Stomach (tissue), 9 donors: ENCODE measurements around the gene MPV17L2. TPM values are rescaled to one million over a fixed set of nuclear protein-coding genes. Genes with fewer than 3 reads are reported as not detected.

Experiments
- DNase-seq, 2 donors: peaks; one replicate each; pipeline versions ENCODE4 v3.0.0 to v3.0.0-alpha.2; 2013 to 2019
- H3K27ac ChIP-seq, 5 donors: fragments of 200-600 bp in 4 of 5; sonication (generic) in 4 of 5; one replicate each; pipeline ENCODE4 v1.5.1; 2013 to 2019; ENCODE audit warnings: mild to moderate bottlenecking in 1 of 5, moderate library complexity in 1 of 5
- H3K27me3 ChIP-seq, 3 donors: fragments of 200-600 bp; sonication (generic); one replicate each; pipeline ENCODE4 v1.5.1; 2017 to 2019; ENCODE audit warnings: mixed run types in 1 of 3
- H3K36me3 ChIP-seq, 4 donors: fragments of 200-600 bp; sonication (generic); 1 replicate in 3 of 4; 2 replicates in 1 of 4; pipeline ENCODE4 v1.5.1; 2016 to 2019
- H3K4me1 ChIP-seq, 4 donors: fragments of 200-600 bp; sonication (generic); one replicate each; pipeline ENCODE4 v1.5.1; 2016 to 2019
- H3K4me3 ChIP-seq, 4 donors: fragments of 200-600 bp; sonication (generic) in 3 of 4; one replicate each; pipeline ENCODE4 v1.5.1; 2016 to 2019; ENCODE audit warnings: mild to moderate bottlenecking in 1 of 4
- H3K9me3 ChIP-seq, 4 donors: fragments of 200-600 bp; sonication (generic); one replicate each; pipeline ENCODE4 v1.5.1; 2016 to 2019
- EP300 ChIP-seq: sonication (generic); formaldehyde crosslinking; IDR thresholded peaks from one replicate; pipeline ENCODE4 v1.6.1; 2017; ENCODE audit warnings: antibody characterized with exemption
- POLR2A ChIP-seq, 4 donors: fragments of 450-650 bp; IDR thresholded peaks; one replicate each; pipeline ENCODE4 v1.6.1; 2016; ENCODE audit warnings: antibody characterized with exemption in 4 of 4, control low read depth in 2 of 4, mild to moderate bottlenecking in 1 of 4, moderate library complexity in 1 of 4
- POLR2AphosphoS5 ChIP-seq, 3 donors: sonication (generic); formaldehyde crosslinking; IDR thresholded peaks; one replicate each; pipeline ENCODE4 v1.6.1; 2016; ENCODE audit warnings: antibody characterized with exemption in 3 of 3
- WGBS, 5 donors: extraction: QIAGEN DNeasy Blood & Tissue Kit in 3 of 5; methylation state at CpG; one replicate each; pipeline versions ENCODE4 v1.1.5 to v1.1.7; 2013 to 2018; 5-methylcytosine and 5-hydroxymethylcytosine counted together
- intact Hi-C: fragments of 100-400 bp; cut with DNase I; formaldehyde crosslinking; loops from one replicate; pipeline ENCODE4 v1.15.1; 2023; ENCODE audit warnings: low total_unique reads
- polyA plus RNA-seq, 3 donors: library from polyadenylated mRNA; stranded (reverse); fragments of 200-250 nt; gene quantifications; one replicate each; pipeline ENCODE4 v1.2.3, GENCODE V29; 2013
- total RNA-seq, 5 donors: library from RNA; depleted of rRNA; stranded (reverse); fragments of >200 nt; gene quantifications; one replicate each; pipeline versions ENCODE4 v1.1.0 to v1.2.3, GENCODE V29; 2014 to 2016
- TF ChIP-seq, protein P1 (sequence below), 7 experiments: fragments of 450-650 bp in 4 of 7; fragments of 200-600 bp in 3 of 7; sonication (generic) in 3 of 7; IDR thresholded peaks; one replicate each; pipeline ENCODE4 v1.5.1; 2016 to 2019; ENCODE audit warnings: antibody characterized with exemption in 7 of 7, control low read depth in 2 of 7, mild to moderate bottlenecking in 1 of 7
- donor health status: healthy with polysubstance abuse.
- donor health status: Bipolar disorder and iron deficiency.
- donor health status: healthy.

The MPV17L2 gene
- total and polyA plus RNA-seq, 8 donors: 5.9 to 200 (median 13.2) TPM

DNA sequence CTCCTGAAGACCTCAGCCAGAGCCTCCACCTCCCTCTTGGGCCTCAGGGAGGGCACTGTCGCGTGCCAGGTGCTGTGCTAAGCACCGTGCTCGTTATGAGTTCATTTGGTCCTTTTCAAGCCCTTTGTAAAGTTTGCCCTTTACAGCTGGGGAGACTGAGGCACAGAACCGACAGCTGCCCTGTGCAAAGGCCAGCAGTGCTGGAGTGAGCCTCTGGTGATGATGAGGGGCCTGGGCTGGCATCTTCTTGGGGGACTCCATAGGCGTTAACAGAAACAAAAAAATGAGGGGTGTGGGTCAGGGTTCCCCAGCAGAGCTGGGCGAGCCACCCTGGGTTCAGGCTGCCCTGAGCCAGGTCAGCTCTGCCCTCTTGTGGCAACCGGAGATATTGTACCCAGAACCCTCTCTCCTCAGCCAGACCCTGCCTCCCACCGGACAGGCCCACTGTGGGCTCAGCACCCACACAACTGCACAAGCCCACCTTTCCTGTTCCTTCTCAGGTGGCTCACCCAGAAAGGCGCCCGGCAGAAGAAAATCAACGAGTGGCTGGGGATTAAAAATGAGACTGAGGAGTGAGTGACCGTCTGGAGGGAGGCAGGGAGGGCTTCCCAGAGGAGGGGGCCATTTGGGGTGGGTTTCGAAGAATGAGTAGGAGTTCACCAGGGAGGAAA lies 24.9 kb upstream of the MPV17L2 start:
- 66 to 70% (median 67%) methylated on average over 14 of the region's 14 CpGs for WGBS, 5 donors
- H3K27ac ChIP-seq: peak overlapping the region in 1 of 5 donors; percentile 25

DNA sequence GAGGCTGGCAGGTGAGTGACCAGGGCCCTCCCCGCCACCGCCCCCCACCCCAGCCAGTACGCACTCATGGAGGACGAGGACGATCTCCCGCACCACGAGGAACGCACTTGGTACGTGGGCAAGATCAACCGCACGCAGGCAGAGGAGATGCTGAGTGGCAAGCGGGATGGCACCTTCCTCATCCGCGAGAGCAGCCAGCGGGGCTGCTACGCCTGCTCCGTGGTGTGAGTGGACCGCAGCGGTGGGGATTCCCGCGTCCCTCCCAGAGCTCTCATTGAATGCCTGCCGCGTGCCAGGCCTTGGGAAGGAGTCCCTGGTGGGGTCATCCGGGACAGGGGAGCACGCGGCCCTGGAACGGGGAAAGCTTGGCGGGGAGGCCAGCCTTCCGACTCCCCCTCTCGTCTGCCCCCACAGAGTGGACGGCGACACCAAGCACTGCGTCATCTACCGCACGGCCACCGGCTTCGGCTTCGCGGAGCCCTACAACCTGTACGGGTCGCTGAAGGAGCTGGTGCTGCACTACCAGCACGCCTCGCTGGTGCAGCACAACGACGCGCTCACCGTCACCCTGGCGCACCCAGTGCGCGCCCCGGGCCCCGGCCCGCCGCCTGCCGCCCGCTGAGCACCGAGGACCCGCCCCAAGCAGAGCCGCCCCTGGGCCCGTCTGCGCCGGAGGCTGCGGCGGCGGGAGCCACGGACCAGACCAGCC lies 24.2 kb upstream of the MPV17L2 start:
- H3K4me3 ChIP-seq: no peak overlapping the region
- H3K9me3 ChIP-seq: no peaks in the 10 kb centered on the region
- peaks cover 43 to 67% (median 61%) of the 10 kb centered on the region in 4 donors for H3K36me3 ChIP-seq
- peak overlapping the region in 1 of 5 donors; percentile 89 for H3K27ac ChIP-seq
- TF ChIP-seq, protein P1, sequence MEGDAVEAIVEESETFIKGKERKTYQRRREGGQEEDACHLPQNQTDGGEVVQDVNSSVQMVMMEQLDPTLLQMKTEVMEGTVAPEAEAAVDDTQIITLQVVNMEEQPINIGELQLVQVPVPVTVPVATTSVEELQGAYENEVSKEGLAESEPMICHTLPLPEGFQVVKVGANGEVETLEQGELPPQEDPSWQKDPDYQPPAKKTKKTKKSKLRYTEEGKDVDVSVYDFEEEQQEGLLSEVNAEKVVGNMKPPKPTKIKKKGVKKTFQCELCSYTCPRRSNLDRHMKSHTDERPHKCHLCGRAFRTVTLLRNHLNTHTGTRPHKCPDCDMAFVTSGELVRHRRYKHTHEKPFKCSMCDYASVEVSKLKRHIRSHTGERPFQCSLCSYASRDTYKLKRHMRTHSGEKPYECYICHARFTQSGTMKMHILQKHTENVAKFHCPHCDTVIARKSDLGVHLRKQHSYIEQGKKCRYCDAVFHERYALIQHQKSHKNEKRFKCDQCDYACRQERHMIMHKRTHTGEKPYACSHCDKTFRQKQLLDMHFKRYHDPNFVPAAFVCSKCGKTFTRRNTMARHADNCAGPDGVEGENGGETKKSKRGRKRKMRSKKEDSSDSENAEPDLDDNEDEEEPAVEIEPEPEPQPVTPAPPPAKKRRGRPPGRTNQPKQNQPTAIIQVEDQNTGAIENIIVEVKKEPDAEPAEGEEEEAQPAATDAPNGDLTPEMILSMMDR (IDR thresholded peaks at IDR 0.05): no peak
- TF ChIP-seq EP300: no peak
- 92 to 97% (median 95%) methylated on average over 34 to 66 of the region's 66 CpGs for WGBS, 5 donors
- intact Hi-C loops: loop anchor here (10.0 kb wide), 1 partner anchor 54 kb away; no protein-coding TSS in a partner anchor
- H3K27me3 ChIP-seq: no peaks in the 10 kb centered on the region
- H3K4me1 ChIP-seq: peaks cover 6 to 27% (median 13%) of the 10 kb centered on the region in 4 donors
- no peak for DNase-seq

More for the DNA sequence above, 24.9 kb upstream of the MPV17L2 start:
- peaks cover under 1 to 21% (median 7%) of the 10 kb centered on the region in 4 donors for H3K4me1 ChIP-seq
- H3K36me3 ChIP-seq: peaks cover 48 to 74% (median 68%) of the 10 kb centered on the region in 4 donors
- peak; percentile 59 to 72 for DNase-seq
- H3K9me3 ChIP-seq: no peaks in the 10 kb centered on the region
- no peak for TF ChIP-seq POLR2A (IDR thresholded peaks at IDR 0.05)
- TF ChIP-seq, protein P1 (IDR thresholded peaks at IDR 0.05): peak in 5 of 7 experiments; percentile 43 to 78 (median 68)
- no peak overlapping the region for H3K4me3 ChIP-seq
- H3K27me3 ChIP-seq: no peaks in the 10 kb centered on the region
- intact Hi-C loops: loop anchor here (10.0 kb wide), 1 partner anchor 53 kb away; no protein-coding TSS in a partner anchor

DNA sequence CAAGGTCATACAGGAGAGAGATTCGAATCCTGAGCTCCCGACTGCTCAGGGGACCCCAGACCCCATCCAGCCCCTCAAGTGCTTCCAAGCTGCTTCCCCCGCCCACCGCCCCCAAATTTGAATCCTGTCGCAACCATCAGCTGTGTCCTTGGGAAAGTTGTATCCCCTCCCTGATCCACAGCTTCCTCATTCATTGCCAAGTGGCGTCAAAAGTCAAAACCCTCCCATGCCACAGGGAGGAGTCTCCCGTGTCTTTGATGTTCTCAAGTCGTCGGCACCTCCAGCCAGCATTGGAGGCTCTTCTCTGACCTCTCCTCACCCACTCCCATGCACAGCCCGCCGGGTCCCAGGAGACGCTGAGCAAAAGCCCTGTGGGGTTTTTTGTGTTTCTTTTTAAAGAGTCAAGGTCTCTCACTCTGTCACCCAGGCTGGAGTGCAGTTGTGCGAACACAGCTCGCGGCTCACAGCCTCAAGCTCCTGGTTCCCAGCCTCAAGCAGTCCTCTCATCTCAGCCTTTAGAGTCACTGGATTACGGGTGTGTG lies 22.2 kb upstream of the MPV17L2 start:
- DNase-seq: peak in 1 of 2 donors; percentile 49
- Histone ChIP-seq H3K4me1 (peaks cover 16 to 46% (median 29%) of the 10 kb centered on the region in 4 donors), H3K27ac (peak overlapping the region; percentile 5 to 89 (median 82)), H3K27me3 (no peaks in the 10 kb centered on the region), H3K9me3 (no peaks in the 10 kb centered on the region), H3K36me3 (peaks cover 34 to 48% (median 44%) of the 10 kb centered on the region in 4 donors), H3K4me3 (no peak overlapping the region)
- WGBS, 5 donors: 58 to 63% (median 62%) methylated on average over 13 to 16 of the region's 16 CpGs
- TF ChIP-seq POLR2AphosphoS5 (IDR thresholded peaks at IDR 0.05): peak in 1 of 3 donors; percentile 20
- TF ChIP-seq, protein P1 (IDR thresholded peaks at IDR 0.05): no peak
- intact Hi-C loops: no loop called here

DNA sequence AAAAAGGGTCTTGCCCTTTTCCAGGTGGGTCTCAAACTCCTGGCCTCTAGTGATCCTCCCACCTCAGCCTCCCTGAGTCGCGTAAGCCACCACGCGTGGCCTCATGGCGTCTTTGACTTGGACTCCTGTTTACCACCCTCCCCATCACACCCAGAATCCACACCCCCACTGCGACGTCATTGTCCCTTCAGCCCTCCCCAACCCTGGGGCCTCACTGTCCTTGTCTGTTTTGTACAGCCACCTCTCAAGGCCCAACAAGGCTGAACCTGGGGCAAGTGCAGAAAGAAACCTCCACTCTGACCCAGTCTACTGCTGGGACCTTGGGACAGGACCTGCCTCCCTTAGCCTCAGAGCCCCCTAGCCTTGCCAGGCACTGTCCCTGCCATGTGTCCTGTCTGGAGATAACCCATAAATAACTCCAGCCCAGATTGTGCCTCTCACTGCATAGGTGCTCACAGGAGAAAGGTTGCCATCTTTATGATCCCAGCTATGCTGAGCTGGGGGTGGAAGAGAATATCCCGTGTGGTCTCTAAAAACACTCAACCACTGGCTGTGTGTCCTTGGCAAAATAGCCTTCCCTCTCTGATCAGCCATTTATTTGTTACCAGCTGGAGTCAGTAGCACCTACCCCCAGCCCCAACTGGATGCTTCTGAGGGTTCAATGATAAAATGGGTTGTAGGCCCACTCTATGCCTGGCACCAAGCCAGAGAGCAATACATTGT lies 21.3 kb upstream of the MPV17L2 start:
- DNase-seq: no peak
- H3K4me1 ChIP-seq: peaks cover 16 to 54% (median 30%) of the 10 kb centered on the region in 4 donors
- TF ChIP-seq POLR2A (IDR thresholded peaks at IDR 0.05): no peak
- no peak for TF ChIP-seq EP300
- TF ChIP-seq, protein P1 (IDR thresholded peaks at IDR 0.05): no peak
- TF ChIP-seq POLR2AphosphoS5 (IDR thresholded peaks at IDR 0.05): no peak
- intact Hi-C loops: no loop called here
- no peaks in the 10 kb centered on the region for H3K27me3 ChIP-seq
- H3K9me3 ChIP-seq: no peaks in the 10 kb centered on the region
- 79 to 90% (median 86%) methylated on average over 8 of the region's 8 CpGs for WGBS, 5 donors
- peaks cover 25 to 47% (median 37%) of the 10 kb centered on the region in 4 donors for H3K36me3 ChIP-seq
- peak overlapping the region in 3 of 5 donors; percentile 82 to 89 (median 89) for H3K27ac ChIP-seq
- H3K4me3 ChIP-seq: no peak overlapping the region
